PC-9 (cell line): ENCODE results near the gene COL10A1. TPM values are rescaled to one million over a fixed set of nuclear protein-coding genes. Genes with fewer than 3 reads are reported as not detected.

Experiments
- BruUV-seq: library from RNA; stranded (reverse); fragments of 400-500 nt; replicated peaks from 2 replicates; lab custom pipeline; 2021; lab: Mats Ljungman, UMichigan
- CTCF ChIA-PET: fragments of 300-600 bp; sonication (Branson Sonifier 250); formaldehyde crosslinking; loops from one replicate; lab custom pipeline; 2022; ENCODE audit warnings: antibody characterized with exemption; lab: Charles Lee
- POLR2A ChIA-PET: fragments of 300-600 bp; sonication (Branson Sonifier 250); formaldehyde crosslinking; loops from one replicate; lab custom pipeline; 2022; ENCODE audit warnings: antibody characterized with exemption; ENCODE audit not compliant: unreplicated experiment; lab: Charles Lee
- DNase-seq, 2 experiments: peaks; one replicate each; pipeline versions ENCODE4 v3.0.0 to v3.0.0-alpha.2; 2015 to 2022; ENCODE audit warnings: mixed read lengths in 1 of 2
- H2AFZ ChIP-seq: fragments of 200-600 bp; sonication (generic); 2 replicates; pipeline ENCODE4 v1.8.1; 2017; ENCODE audit warnings: antibody characterized with exemption
- H3F3A ChIP-seq: fragments of 200-600 bp; sonication (generic); 2 replicates; pipeline ENCODE4 v1.8.1; 2017; ENCODE audit warnings: antibody characterized with exemption, mild to moderate bottlenecking, low read depth; ENCODE audit not compliant: insufficient read depth
- H3K27ac ChIP-seq: fragments of 200-600 bp; sonication (generic); 2 replicates; pipeline ENCODE4 v1.6.1; 2016; ENCODE audit warnings: mixed run types
- H3K27me3 ChIP-seq: fragments of 200-600 bp; sonication (generic); 2 replicates; pipeline ENCODE4 v1.6.1; 2016; ENCODE audit warnings: low read depth, mixed run types; ENCODE audit not compliant: insufficient read depth
- H3K36me3 ChIP-seq: fragments of 200-600 bp; sonication (generic); 2 replicates; pipeline ENCODE4 v1.6.1; 2016; ENCODE audit warnings: low read depth, mixed run types
- H3K4me1 ChIP-seq: fragments of 200-600 bp; sonication (generic); replicated peaks from 2 replicates; pipeline ENCODE4 v1.6.1; 2016; ENCODE audit warnings: mixed run types; ENCODE audit not compliant: insufficient read depth
- H3K4me2 ChIP-seq: fragments of 200-600 bp; sonication (generic); 2 replicates; pipeline ENCODE4 v1.6.1; 2017; ENCODE audit warnings: mixed run types
- H3K4me3 ChIP-seq: fragments of 200-600 bp; sonication (generic); 2 replicates; pipeline ENCODE4 v1.6.1; 2016; ENCODE audit warnings: mixed run types
- H3K79me2 ChIP-seq: fragments of 200-600 bp; sonication (generic); 2 replicates; pipeline ENCODE4 v1.6.1; 2017; ENCODE audit warnings: low read depth, mixed run types
- H3K9me2 ChIP-seq: fragments of 200-600 bp; sonication (generic); 2 replicates; pipeline ENCODE4 v1.8.1; 2017; ENCODE audit warnings: mild to moderate bottlenecking; ENCODE audit not compliant: insufficient read depth
- H3K9me3 ChIP-seq: fragments of 200-600 bp; sonication (generic); 2 replicates; pipeline ENCODE4 v1.8.1; 2016; ENCODE audit warnings: low read depth; ENCODE audit not compliant: insufficient read depth
- H4K20me1 ChIP-seq: fragments of 200-600 bp; sonication (generic); 2 replicates; pipeline ENCODE4 v1.8.1; 2017; ENCODE audit not compliant: insufficient read depth
- CTCF ChIP-seq: fragments of 200-600 bp; sonication (generic); conservative IDR thresholded peaks from 2 replicates; pipeline ENCODE4 v1.6.1; 2017; ENCODE audit warnings: mixed run types, antibody characterized with exemption, mild to moderate bottlenecking, moderate library complexity
- EZH2 ChIP-seq: fragments of 200-600 bp; sonication (generic); IDR thresholded peaks from 2 replicates; pipeline ENCODE4 v1.8.0; 2017; ENCODE audit warnings: antibody characterized with exemption, low read depth
- intact Hi-C: fragments of 100-400 bp; cut with micrococcal nuclease; formaldehyde crosslinking; loops from one replicate; pipeline ENCODE4 v1.10.0; 2022; ENCODE audit not compliant: unreplicated experiment
- total RNA-seq: library from RNA; stranded (reverse); gene quantifications from 2 replicates; pipeline ENCODE4 v1.2.3, GENCODE V29; 2021

COL10A1 gene
- total RNA-seq, 1 experiment from 2014 or later, result not detected

GRCh38 chr6:116111552-116112528, 14.1 kb downstream of the COL10A1 start:
- DNase-seq, result peak in 1 of 2 experiments; percentile 28
- Histone ChIP-seq H3K9me3 (no peaks in the 10 kb centered on the region), H3K9me2 (no peaks in the 10 kb centered on the region), H3K79me2 (no peaks in the 10 kb centered on the region), H3K27ac (no peak overlapping the region), H3K27me3 (no peaks in the 10 kb centered on the region), H3K36me3 (peaks cover 7% of the 10 kb centered on the region; the same call in 1 of the 2 replicates), H3K4me2 (no peak overlapping the region), H4K20me1 (no peaks in the 10 kb centered on the region), H3F3A (no peaks in the 10 kb centered on the region), H2AFZ (no peak overlapping the region), H3K4me1 (no peaks in the 10 kb centered on the region), H3K4me3 (no peak overlapping the region)
- intact Hi-C loops, result loop anchor here (10.0 kb wide), 2 partner anchors 533 to 853 kb away; no protein-coding TSS in a partner anchor
- CTCF ChIA-PET, result interaction anchor here (0.6 to 1.1 kb wide), 2 partner anchors 98 to 101 kb away, joined by 3 to 5 read pairs; no protein-coding TSS in a partner anchor
- no TSS peak for BruUV-seq
- POLR2A ChIA-PET, result interaction anchor here (0.6 kb wide), 1 partner anchor 608 kb away, joined by 3 read pairs; no protein-coding TSS in a partner anchor
- TF ChIP-seq EZH2 (no peak), CTCF (peak; percentile 77)

- TF ChIP-seq EZH2 (no peak), CTCF (no peak)
Measured at GRCh38 chr6:116108836-116109235, 17.1 kb downstream of the COL10A1 start.

GRCh38 chr6:116106146-116106545, 19.8 kb downstream of the COL10A1 start:
- H3K79me2 ChIP-seq, result peaks cover 22% of the 10 kb centered on the region
- TF ChIP-seq CTCF, result no peak
- no peak for TF ChIP-seq EZH2
- no peaks in the 10 kb centered on the region for H3K9me2 ChIP-seq
- H3K36me3 ChIP-seq, result 0 out of 2 replicates have a peak, but pooled peaks cover 5% of the 10 kb centered on the region
- no TSS peak for BruUV-seq
- H3K4me1 ChIP-seq, result peaks cover 14% of the 10 kb centered on the region
- DNase-seq, result no peak
- H3K4me2 ChIP-seq, result no peak overlapping the region
- no peak overlapping the region for H3K27ac ChIP-seq
- POLR2A ChIA-PET, result no interaction called here
- no peaks in the 10 kb centered on the region for H3K27me3 ChIP-seq
- H2AFZ ChIP-seq, result no peak overlapping the region
- no peak overlapping the region for H3K4me3 ChIP-seq
- intact Hi-C loops, result loop anchor here (10.0 kb wide), 1 partner anchor 211 kb away; no protein-coding TSS in a partner anchor
- H3K9me3 ChIP-seq, result no peaks in the 10 kb centered on the region
- H4K20me1 ChIP-seq, result no peaks in the 10 kb centered on the region
- H3F3A ChIP-seq, result peaks cover 6% of the 10 kb centered on the region; the same call in 1 of the 2 replicates
- CTCF ChIA-PET, result interaction anchor here (0.5 to 0.6 kb wide), 2 partner anchors 48 to 565 kb away, joined by 3 to 6 read pairs; no protein-coding TSS in a partner anchor

More at GRCh38 chr6:116108836-116109235, 17.1 kb downstream of the COL10A1 start:
- Histone ChIP-seq H3K79me2 (no peaks in the 10 kb centered on the region), H3K4me3 (no peak overlapping the region), H3K27ac (no peak overlapping the region), H2AFZ (no peak overlapping the region), H4K20me1 (no peaks in the 10 kb centered on the region), H3K4me1 (no peaks in the 10 kb centered on the region), H3K4me2 (no peak overlapping the region), H3F3A (no peaks in the 10 kb centered on the region), H3K36me3 (0 out of 2 replicates have a peak, but pooled peaks cover 10% of the 10 kb centered on the region), H3K9me3 (no peaks in the 10 kb centered on the region), H3K27me3 (no peaks in the 10 kb centered on the region), H3K9me2 (no peaks in the 10 kb centered on the region)
- DNase-seq, result no peak
- POLR2A ChIA-PET, result no interaction called here
- BruUV-seq, result no TSS peak
- CTCF ChIA-PET, result no interaction called here
- intact Hi-C loops, result loop anchor here (10.0 kb wide), 1 partner anchor 214 kb away; no protein-coding TSS in a partner anchor
